A549 (cell line): ENCODE measurements around the gene TNFAIP6.

ENCODE experiments used
- CTCF ChIP-seq: fragments of >200 bp; sonication (Bioruptor Twin); formaldehyde crosslinking; IDR thresholded peaks from 3 replicates; pipeline ENCODE4 v1.5.1; 2016
- TF ChIP-seq, protein P1 (sequence below): fragments of 200-600 bp; sonication (generic); IDR thresholded peaks from 2 replicates; pipeline ENCODE4 v1.6.1; 2016; ENCODE audit warnings: antibody characterized with exemption, mild to moderate bottlenecking, moderate library complexity

GRCh38 chr2:151380580-151381235, 23.3 kb downstream of the TNFAIP6 start:
- TF ChIP-seq, protein P1, sequence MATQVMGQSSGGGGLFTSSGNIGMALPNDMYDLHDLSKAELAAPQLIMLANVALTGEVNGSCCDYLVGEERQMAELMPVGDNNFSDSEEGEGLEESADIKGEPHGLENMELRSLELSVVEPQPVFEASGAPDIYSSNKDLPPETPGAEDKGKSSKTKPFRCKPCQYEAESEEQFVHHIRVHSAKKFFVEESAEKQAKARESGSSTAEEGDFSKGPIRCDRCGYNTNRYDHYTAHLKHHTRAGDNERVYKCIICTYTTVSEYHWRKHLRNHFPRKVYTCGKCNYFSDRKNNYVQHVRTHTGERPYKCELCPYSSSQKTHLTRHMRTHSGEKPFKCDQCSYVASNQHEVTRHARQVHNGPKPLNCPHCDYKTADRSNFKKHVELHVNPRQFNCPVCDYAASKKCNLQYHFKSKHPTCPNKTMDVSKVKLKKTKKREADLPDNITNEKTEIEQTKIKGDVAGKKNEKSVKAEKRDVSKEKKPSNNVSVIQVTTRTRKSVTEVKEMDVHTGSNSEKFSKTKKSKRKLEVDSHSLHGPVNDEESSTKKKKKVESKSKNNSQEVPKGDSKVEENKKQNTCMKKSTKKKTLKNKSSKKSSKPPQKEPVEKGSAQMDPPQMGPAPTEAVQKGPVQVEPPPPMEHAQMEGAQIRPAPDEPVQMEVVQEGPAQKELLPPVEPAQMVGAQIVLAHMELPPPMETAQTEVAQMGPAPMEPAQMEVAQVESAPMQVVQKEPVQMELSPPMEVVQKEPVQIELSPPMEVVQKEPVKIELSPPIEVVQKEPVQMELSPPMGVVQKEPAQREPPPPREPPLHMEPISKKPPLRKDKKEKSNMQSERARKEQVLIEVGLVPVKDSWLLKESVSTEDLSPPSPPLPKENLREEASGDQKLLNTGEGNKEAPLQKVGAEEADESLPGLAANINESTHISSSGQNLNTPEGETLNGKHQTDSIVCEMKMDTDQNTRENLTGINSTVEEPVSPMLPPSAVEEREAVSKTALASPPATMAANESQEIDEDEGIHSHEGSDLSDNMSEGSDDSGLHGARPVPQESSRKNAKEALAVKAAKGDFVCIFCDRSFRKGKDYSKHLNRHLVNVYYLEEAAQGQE, result no peak
- TF ChIP-seq CTCF, result no peak
